Cerebellar cortex (tissue), 1 donor: ENCODE measurements around the gene ARHGEF28.

ENCODE experiments used
- DNase-seq: peaks from one replicate; pipeline ENCODE4 v3.0.0-alpha.2; 2015; ENCODE audit warnings: low spot score

ARHGEF28 gene

GRCh38 chr5:73859696-73860095 is 233.7 kb downstream of the ARHGEF28 start:
- DNase-seq, result no peak

GRCh38 chr5:73861313-73861988 is 235.5 kb downstream of the ARHGEF28 start:
- DNase-seq, result no peak

- DNase-seq, result no peak
Observed at GRCh38 chr5:73862796-73863195, 236.8 kb downstream of the ARHGEF28 start.

GRCh38 chr5:73863876-73864275 is 237.9 kb downstream of the ARHGEF28 start:
- DNase-seq, result no peak

- no peak for DNase-seq
Observed at GRCh38 chr5:73865315-73865714, 239.3 kb downstream of the ARHGEF28 start.

- DNase-seq, result no peak
Observed at GRCh38 chr5:73867345-73868335, 241.6 kb downstream of the ARHGEF28 start.

- DNase-seq, result no peak
Observed at GRCh38 chr5:73883646-73884045, 257.6 kb downstream of the ARHGEF28 start.

GRCh38 chr5:73887688-73888087 is 261.7 kb downstream of the ARHGEF28 start:
- DNase-seq, result no peak

GRCh38 chr5:73890569-73890968 is 264.6 kb downstream of the ARHGEF28 start:
- no peak for DNase-seq

GRCh38 chr5:73892218-73892617 is 266.2 kb downstream of the ARHGEF28 start:
- DNase-seq, result no peak

GRCh38 chr5:73892806-73893205 is 266.8 kb downstream of the ARHGEF28 start:
- no peak for DNase-seq

- DNase-seq, result no peak
Observed at GRCh38 chr5:73893813-73894212, 267.8 kb downstream of the ARHGEF28 start.

- no peak for DNase-seq
Observed at GRCh38 chr5:73894860-73895259, 268.9 kb downstream of the ARHGEF28 start.

GRCh38 chr5:73895471-73895870 is 269.5 kb downstream of the ARHGEF28 start:
- DNase-seq, result no peak

- DNase-seq, result no peak
Observed at GRCh38 chr5:73896097-73896496, 270.1 kb downstream of the ARHGEF28 start.

GRCh38 chr5:73896668-73897067 is 270.7 kb downstream of the ARHGEF28 start:
- no peak for DNase-seq

- no peak for DNase-seq
Observed at GRCh38 chr5:73897893-73898292, 271.9 kb downstream of the ARHGEF28 start.

GRCh38 chr5:73899055-73899454 is 273.1 kb downstream of the ARHGEF28 start:
- no peak for DNase-seq

GRCh38 chr5:73899916-73900315 is 273.9 kb downstream of the ARHGEF28 start:
- no peak for DNase-seq

- DNase-seq, result no peak
Observed at GRCh38 chr5:73900566-73900965, 274.6 kb downstream of the ARHGEF28 start.

GRCh38 chr5:73901043-73901442 is 275.0 kb downstream of the ARHGEF28 start:
- no peak for DNase-seq

GRCh38 chr5:73901455-73901854 is 275.5 kb downstream of the ARHGEF28 start:
- DNase-seq, result no peak
